Endothelial cell of umbilical vein (primary cell): ENCODE data around the gene DISP3.

Experiments used
- CTCF ChIP-seq, 2 donors: IDR thresholded peaks; 1 replicate in 1 of 2; 2 replicates in 1 of 2; pipeline ENCODE4 v1.5.1; 2011; ENCODE audit warnings: low read length in 2 of 2, mild to moderate bottlenecking in 2 of 2, moderate library complexity in 2 of 2, control low read depth in 1 of 2, inconsistent platforms in 1 of 2, low read depth in 1 of 2; ENCODE audit not compliant: insufficient read depth in 1 of 2; ENCODE audit errors: extremely low read depth in 1 of 2
- EZH2 ChIP-seq: IDR thresholded peaks from 2 replicates; pipeline ENCODE4 v1.6.1; 2012; ENCODE audit warnings: borderline replicate concordance, low read depth, mild to moderate bottlenecking, moderate library complexity, low read length, inconsistent platforms; ENCODE audit not compliant: severe bottlenecking

- TF ChIP-seq CTCF (IDR thresholded peaks at IDR 0.05; ENCODE audit: extremely low read depth in 1 of 2, insufficient read depth in 1 of 2, low read depth in 1 of 2, low read length in 2 of 2), result no peak
- no peak for TF ChIP-seq EZH2
Observed at GRCh38 chr1:11462224-11462923, 16.6 kb upstream of the DISP3 start.
